Measurements from ENCODE around the gene DCAF4.

DNA sequence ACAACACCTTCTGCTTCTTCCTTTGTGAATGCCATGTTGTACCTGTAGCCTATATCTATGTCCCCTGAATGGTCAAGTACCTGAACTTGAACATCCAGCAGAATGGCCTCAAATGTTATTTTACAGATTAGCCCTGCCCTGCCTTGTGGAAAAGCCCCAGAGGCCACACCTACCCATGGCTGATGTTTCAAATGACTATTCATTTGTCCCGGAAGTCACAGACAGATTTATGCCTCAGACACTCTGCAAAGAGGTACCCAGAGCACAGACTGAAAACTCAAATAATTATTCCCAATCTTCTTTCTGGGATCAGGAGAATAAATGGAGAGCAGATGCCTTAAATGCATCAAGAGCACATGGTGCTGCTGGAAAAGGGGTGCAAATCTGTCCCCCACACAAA, 19.4 kb upstream of the DCAF4 start:
- TF ChIP-seq, protein P1, sequence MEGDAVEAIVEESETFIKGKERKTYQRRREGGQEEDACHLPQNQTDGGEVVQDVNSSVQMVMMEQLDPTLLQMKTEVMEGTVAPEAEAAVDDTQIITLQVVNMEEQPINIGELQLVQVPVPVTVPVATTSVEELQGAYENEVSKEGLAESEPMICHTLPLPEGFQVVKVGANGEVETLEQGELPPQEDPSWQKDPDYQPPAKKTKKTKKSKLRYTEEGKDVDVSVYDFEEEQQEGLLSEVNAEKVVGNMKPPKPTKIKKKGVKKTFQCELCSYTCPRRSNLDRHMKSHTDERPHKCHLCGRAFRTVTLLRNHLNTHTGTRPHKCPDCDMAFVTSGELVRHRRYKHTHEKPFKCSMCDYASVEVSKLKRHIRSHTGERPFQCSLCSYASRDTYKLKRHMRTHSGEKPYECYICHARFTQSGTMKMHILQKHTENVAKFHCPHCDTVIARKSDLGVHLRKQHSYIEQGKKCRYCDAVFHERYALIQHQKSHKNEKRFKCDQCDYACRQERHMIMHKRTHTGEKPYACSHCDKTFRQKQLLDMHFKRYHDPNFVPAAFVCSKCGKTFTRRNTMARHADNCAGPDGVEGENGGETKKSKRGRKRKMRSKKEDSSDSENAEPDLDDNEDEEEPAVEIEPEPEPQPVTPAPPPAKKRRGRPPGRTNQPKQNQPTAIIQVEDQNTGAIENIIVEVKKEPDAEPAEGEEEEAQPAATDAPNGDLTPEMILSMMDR (conservative IDR thresholded peaks at IDR 0.05), result no peak
- no peak for TF ChIP-seq EZH2 (IDR thresholded peaks at IDR 0.05; ENCODE audit: low read depth)

Measured in PC-9 (cell line).